ENCODE data around the gene COA7.

DNA sequence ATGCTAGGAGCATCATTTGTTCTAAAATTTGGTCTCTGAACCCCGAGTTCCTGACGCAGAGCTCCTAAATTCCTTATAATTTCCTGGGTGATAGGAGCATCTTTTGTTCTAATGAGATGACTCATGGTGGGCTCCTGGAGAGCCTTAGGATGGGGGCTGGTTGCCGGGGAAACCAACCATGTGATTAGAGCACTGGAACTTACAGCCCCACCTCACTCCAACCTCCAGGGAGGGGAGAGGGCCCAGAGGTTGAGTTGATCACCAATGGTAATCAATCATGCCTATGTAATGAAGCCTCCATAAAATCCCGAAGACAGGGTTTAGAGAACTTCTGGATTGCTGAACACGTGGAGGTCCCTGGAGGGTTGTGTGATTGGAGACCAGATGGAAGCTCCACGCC lies 57.5 kb downstream of the COA7 start:
- TF ChIP-seq ZNF384 (IDR thresholded peaks at IDR 0.05) (no peak), ELF4 (IDR thresholded peaks at IDR 0.05) (no peak), FOXK2 (IDR thresholded peaks at IDR 0.05) (no peak), HDGF (IDR thresholded peaks at IDR 0.05; ENCODE audit: borderline replicate concordance) (no peak), FOXM1 (IDR thresholded peaks at IDR 0.05; ENCODE audit: borderline replicate concordance) (no peak), TARDBP (IDR thresholded peaks at IDR 0.05) (no peak), SUZ12 (IDR thresholded peaks at IDR 0.05) (no peak), FOXA1 (IDR thresholded peaks at IDR 0.05) (no peak), BHLHE40 (IDR thresholded peaks at IDR 0.05; ENCODE audit: borderline replicate concordance) (no peak), ARNT (IDR thresholded peaks at IDR 0.05) (no peak), LEF1 (IDR thresholded peaks at IDR 0.05; ENCODE audit: borderline replicate concordance) (no peak), SP1 (IDR thresholded peaks at IDR 0.05) (no peak)
- TF ChIP-seq, protein P1, sequence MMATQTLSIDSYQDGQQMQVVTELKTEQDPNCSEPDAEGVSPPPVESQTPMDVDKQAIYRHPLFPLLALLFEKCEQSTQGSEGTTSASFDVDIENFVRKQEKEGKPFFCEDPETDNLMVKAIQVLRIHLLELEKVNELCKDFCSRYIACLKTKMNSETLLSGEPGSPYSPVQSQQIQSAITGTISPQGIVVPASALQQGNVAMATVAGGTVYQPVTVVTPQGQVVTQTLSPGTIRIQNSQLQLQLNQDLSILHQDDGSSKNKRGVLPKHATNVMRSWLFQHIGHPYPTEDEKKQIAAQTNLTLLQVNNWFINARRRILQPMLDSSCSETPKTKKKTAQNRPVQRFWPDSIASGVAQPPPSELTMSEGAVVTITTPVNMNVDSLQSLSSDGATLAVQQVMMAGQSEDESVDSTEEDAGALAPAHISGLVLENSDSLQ (IDR thresholded peaks at IDR 0.05) = no peak
